HS-27A (cell line): ENCODE data around the gene CNEP1R1.

Experiments used
- DNase-seq: peaks from one replicate; pipeline ENCODE4 v3.0.0-alpha.2; 2012; ENCODE audit warnings: low read depth, missing footprints

Gene CNEP1R1

DNA sequence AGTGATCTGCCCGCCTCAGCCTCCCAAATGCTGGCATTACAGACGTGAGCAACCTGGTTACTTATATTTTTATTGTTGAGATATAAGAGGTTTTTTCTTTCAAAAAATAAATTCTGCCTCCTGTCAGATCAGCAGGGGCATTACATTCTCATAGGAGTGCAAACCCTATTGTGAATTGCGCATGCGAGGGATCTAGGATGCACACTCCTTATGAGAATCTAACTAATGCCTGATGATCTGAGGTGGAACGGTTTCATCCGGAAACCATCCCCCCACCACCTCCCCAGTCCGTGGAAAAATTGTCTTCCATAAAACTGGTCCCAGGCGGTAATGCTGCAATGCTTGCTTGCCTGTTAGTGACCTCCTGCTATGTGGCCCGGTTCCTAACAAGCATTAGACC lies 7.5 kb upstream of the CNEP1R1 start:
- no peak for DNase-seq

DNA sequence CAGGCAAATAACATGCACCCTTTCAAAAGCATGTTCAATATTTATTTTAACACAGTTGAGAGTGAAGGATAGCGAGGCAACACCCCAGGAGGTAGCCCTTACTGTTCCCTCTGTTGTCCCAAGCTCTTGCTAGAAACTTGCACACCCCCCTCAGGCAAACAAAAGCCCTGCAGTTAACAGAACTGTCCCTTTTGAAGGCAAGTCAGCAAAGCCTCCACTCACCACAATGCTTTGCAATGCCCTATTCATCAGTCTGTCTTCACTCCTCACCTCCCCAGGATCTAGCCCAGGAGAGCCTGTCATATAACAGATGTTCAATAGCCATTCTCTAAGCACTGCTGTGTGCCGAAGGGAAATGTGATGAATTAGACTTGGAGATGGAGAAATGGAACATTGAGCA lies 3.5 kb upstream of the CNEP1R1 start:
- no peak for DNase-seq

DNA sequence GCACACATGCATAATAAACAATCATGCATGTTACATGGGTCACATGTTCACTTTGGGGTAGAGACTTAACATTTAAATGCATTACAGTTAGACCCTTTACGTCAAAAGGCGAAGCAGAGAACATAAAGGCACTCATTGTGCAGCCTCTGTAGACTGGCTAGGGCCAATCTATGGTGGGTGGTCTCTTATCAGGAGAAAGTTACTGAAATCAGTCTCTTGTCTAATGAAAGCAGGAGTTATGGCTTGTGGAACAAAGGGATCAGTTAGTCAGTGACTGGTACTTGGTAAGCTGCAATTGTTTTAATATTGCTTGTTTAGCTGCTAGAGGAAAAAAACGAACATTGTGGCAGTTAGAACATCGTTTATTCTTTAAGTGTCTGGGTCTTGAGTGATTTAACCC lies 1.4 kb upstream of the CNEP1R1 start:
- DNase-seq = no peak

GRCh38 chr16:50024207-50024606 lies 818 bp upstream of the CNEP1R1 start:
- no peak for DNase-seq

DNA sequence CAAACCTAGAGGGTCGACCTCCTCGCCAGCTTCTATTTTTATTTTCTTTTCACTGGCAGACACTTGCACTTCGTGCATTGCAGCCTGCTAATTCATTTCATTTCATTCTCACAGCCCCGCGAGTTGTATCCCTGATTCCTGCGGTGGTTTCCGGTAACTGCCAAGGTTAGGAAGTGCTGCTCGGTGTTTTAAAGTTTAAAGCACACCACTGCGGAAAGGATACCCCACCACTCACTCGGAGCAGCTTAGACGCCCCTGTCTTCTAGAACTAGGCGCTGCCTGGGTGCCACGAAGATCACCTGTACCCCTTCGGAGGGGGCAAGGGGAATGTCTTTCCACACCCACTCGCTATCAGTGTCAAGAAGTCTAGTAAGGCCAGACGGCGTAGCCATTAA lies 509 bp downstream of the CNEP1R1 start:
- DNase-seq = no peak

GRCh38 chr16:50027829-50028228 lies 2.8 kb downstream of the CNEP1R1 start:
- DNase-seq = no peak

GRCh38 chr16:50035468-50035992 lies 10.5 kb downstream of the CNEP1R1 start:
- no peak for DNase-seq

DNA sequence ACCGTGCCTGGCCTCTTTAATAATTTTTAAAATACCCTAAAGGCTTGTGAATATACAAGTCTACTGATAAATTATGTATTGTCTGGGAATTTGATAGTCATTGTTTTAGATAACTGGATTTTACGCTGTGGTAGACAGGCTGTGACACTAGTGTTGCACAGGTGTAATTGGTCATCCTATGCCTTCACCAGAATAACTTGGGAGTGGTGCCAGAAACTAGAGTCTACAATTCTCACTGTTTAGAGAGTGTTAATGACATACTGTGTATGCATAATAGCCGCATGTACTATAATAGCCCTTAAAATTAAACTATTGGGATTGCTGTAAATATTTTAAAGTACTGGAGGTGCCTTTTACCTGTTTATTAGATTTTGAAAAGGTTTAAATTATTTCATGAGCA lies 11.4 kb downstream of the CNEP1R1 start:
- DNase-seq = no peak

GRCh38 chr16:50037662-50038220 lies 12.7 kb downstream of the CNEP1R1 start:
- DNase-seq = no peak

GRCh38 chr16:50038286-50038685 lies 13.3 kb downstream of the CNEP1R1 start:
- no peak for DNase-seq

DNA sequence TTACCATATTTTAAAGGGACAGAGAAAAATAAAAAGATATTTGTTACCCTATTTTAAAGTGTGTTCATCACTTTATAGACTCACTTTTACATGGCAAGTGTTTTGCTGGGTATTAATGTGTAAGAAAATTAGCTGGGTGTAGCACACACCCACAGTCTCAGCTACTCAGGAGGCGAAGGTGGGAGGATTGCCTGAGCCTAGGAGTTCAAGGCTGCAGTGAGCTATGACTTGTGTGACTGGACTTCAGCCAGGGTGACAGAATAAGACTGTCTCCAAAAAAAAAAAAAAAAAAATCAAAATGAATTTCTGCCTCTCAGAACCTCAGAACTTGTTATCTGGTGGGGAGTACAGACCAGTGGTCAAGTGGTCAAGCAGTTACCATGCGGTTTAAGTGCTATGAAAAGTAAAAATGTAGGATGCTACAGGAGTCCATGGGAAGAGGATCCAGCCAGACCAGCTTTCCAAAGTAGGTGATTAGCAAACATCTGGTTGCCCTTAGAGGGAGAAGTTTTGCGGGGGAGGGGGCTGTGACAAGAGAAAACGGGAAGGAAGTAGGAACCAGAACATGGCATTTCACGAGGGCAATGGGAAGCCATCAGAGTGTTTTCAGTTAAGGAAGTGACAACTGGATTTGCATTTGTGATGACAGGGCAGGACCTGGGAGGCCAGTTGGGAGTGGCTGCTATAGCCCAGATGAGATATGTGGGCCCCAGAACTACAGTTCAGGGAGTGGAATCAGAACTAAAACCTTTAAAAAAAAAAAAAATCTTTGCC lies 13.9 kb downstream of the CNEP1R1 start:
- DNase-seq = no peak

DNA sequence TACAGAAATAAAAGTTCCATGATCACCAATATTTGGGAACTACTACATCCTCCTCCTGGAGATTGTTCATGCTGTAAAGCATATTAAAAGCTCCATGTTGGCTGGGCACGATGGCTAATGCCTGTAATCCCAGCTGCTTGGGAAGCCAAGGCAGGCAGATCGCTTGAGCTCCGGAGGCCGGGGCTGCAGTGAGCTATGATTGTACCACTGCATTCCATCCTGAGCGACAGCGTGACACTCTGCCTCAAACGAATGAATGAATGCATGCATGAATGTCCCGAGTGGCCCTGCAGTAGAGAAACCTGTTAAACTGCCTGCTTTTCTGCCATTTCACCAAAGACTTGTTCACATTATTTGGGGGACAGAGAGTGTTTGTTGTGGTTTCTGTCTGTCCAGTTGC lies 15.0 kb downstream of the CNEP1R1 start:
- no peak for DNase-seq

DNA sequence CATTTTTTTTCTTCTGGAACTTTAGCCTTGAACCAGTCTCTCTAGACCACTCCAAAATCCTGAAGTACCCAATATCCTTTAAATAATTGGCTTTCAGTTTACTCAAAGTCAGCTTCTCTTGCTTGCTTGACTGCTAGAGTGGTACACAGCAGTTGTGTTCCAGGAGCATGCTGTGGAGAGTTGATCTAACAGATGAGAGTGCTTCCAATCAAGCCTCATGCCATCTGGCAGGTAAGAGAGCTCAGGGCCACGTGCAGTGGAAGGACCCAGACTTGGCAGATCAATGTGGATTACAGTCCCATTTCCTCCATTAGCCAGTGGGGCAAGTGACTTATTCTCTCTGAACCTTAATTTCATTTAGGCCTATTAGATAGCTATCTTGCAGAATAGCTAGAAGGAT lies 15.7 kb downstream of the CNEP1R1 start:
- no peak for DNase-seq

DNA sequence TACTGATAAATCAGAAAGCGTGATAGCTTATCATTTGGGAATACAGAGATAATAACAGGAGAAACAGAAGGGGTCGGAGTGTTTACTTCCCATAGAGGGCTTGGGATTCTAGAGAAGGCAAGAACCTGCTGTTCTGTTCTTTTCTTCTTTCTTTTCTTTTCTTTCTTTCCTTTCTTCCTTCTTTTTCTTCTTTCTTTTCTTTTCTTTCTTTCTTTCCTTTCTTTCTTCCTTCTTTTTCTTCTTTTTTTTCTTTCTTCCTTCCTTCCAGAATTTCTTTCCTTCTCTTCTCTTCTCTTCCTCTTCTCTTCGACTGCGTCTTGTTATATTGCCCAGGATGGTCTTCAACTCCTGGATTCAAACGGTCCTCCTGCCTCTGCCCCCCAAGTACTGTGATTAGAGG lies 18.3 kb downstream of the CNEP1R1 start:
- DNase-seq = no peak

- DNase-seq = no peak
Measured at GRCh38 chr16:50045412-50045811, 20.4 kb downstream of the CNEP1R1 start.

- no peak for DNase-seq
Measured at GRCh38 chr16:50046853-50047252, 21.8 kb downstream of the CNEP1R1 start.

- DNase-seq = no peak
Measured at GRCh38 chr16:50047864-50048263, 22.8 kb downstream of the CNEP1R1 start.

GRCh38 chr16:50050802-50051201 lies 25.8 kb downstream of the CNEP1R1 start:
- no peak for DNase-seq

DNA sequence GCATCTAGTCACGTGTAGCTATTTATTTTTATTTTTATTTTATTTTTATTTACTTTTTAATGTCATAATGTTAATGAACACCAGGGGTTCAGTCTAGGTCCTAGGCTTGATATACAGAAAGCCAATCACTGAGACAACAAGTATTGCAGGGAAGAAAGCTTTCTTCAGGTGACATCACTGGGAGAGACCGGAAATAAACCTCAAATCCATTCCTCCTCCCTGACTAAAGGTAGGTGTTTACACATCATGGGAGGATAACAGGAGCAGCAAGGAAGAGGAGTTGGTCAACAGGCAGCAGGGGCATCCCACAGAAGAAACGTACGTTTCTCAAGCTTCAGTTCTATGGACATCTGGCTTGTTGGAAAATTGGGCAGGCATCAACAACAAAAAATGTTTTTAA lies 31.2 kb downstream of the CNEP1R1 start:
- DNase-seq = no peak

DNA sequence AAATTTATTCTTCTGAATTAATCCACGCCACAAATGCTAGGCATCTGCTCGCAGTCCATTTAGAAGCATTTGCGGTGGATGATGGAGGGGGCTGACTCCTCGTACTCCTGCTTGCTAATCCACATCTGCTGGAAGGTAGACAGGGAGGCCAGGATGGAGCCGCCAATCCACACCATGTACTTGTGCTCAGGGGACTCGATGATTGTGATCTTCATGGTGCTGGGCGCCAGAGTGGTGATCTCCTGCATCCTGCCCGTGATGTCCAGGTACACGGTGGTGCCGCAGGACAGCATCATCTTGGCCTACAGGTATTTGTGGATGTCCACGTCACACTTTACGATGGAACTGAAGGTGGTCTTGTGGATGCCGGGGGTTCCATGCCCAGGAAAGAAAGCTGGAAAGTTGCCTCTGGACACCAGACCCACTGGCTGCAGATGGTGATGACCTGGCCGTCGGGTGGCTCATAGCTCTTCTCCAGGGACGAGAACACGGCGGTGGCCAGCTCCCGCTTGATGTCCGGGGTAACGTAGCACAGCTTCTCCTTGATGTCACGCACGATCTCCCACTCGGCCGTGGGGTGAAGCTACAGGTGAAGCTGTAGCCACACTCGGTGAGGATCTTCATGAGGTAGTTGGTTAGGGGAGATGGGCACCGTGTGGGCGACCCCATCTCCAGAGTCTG lies 33.2 kb downstream of the CNEP1R1 start:
- DNase-seq = no peak

GRCh38 chr16:50059111-50059510 lies 34.1 kb downstream of the CNEP1R1 start:
- no peak for DNase-seq

GRCh38 chr16:50059669-50060068 lies 34.6 kb downstream of the CNEP1R1 start:
- no peak for DNase-seq

DNA sequence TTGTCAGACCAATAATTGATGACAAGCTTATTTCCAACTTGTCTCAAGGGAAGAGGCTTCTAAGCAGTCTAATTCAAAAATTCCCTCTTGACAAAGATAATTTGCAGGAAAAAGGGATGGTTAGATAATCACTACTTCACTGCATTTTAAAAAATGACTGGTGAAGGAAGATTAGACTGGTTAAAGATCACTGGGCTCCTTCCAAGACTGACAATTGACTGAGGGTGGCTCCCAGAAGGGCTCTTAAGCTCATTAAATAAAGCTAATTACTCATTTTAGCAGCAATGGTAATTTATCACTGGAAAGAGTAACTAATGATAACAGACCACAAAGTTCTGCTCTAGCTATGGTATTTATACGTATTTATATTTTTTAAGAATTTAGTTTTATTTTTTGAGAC lies 36.3 kb downstream of the CNEP1R1 start:
- DNase-seq = no peak
